HG03521 (cell line): Measurements from ENCODE around the gene USH1C.

Experiments
- ATAC-seq: cut with Tn5 transposase; IDR thresholded peaks from one replicate; pipeline ENCODE4 v1.9.1; 2021; ENCODE audit warnings: mild to moderate bottlenecking, moderate library complexity; ENCODE audit not compliant: unreplicated experiment

USH1C gene

DNA sequence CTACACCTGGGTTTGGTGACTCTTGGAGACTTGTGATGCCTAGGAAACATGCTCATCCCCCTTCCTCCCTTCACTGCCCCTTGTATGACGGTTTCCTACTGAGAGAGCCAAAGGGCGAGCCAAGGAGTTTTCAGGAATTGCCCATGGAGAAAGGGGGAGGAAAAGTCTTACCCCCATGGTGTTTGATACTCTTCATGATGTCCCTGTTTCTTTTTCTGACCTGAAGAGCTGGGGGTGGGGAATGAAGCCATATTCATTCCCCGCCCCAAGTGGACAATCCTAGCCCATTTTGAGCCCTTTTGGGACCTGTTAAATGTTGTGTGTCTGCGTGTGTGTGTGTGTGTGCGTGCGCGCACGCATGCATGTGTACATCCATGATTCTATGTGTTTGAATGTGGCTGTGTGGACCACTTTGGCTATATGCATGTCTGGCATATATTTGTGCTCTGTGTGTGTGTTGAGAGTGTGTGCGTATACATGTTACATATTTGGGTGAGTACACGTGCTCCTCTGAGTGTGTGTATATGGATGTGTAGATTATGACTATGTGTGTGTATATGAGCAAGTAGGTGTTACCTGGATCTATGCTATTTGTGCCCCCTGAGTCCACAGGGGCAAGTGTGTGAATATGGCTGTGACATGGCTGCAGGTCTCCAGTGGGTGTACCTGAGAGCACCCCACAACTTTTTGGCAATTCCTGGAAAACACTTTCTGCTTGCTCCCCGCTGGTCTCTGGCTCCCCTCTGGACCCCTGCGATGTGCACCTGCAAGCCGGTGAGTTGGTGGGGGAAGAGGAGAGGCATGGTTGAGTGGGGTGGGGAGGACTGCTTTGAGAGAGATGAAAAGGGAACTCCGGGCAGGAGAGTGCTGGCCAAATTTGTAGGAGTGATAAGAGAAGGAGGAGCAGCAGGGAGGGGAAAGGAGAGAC lies 27.5 kb upstream of the USH1C start:
- no peak for ATAC-seq

DNA sequence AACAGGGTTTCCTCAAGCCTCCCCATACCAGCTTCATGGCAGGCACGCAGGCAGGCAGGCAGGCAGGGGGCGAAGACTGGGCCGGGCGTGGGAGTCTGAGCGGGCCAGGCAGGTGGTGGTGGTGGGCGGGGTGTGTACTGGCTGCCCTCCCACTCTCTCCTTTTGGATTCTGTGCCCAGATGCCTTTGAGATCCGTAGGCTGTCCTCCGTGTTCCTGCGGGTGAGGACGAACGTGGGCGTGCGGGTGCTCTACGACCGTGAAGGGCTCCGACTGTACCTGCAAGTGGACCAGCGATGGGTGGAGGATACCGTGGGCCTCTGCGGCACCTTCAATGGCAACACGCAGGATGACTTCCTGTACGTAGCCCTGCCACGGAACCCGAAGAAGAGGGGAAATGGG lies 25.8 kb upstream of the USH1C start:
- no peak for ATAC-seq

- ATAC-seq = no peak
Observed at GRCh38 chr11:17568944-17569343, 24.7 kb upstream of the USH1C start.

DNA sequence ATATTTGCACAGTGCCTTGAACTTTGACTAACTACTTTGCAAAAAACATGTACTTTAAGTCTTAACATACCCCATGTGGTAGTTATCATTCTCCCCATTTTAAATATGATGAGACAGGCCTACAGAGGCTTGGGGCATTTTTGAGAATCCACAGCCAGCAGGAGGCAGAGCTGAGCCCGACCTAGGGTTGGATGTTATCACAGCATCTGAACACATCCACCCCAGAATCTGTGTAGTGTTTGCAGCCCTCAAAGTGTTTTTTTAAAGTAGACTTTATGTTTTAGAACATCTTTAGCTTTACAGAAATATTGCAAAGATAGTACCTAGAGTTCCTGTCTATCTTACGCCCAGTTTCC lies 20.4 kb upstream of the USH1C start:
- no peak for ATAC-seq

- no peak for ATAC-seq
Observed at GRCh38 chr11:17563961-17564686, 19.9 kb upstream of the USH1C start.

DNA sequence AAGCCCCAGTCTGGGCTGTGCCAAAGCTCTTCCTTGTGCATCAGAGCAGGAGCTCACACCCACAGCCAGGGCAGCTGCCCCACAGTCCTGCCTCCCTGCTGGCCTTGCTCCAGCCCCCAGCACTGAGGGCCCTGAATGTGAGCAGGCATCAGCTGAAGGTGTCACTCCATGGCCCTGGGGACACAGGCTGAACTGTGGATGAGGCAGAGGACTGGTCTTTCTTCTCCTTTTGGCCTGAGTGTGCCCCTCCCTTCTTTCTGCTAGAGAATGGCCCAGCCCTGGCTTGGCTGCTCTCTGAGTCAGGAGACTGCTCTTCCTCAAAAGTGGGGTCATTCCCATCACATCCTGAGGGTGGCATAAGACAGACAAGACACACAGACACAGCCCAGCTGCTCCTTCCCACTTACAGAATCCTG lies 19.0 kb upstream of the USH1C start:
- no peak for ATAC-seq

DNA sequence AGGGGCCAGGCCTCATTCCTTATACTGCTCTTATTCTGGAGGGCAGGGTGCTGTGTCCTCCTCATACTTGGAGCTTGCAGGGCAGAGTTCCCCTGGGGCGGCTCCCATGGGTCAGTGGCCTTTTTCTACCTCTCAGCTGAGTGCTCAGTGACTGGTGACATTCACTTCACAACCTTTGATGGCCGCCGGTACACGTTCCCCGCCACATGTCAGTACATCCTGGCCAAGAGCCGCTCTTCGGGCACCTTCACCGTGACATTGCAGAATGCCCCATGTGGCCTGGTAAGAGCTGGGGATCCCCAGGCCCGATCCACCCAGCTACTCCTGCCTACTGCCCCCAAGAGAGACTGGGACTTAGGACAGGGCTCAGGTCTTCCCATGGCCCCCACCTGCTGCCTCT lies 17.3 kb upstream of the USH1C start:
- ATAC-seq = no peak

DNA sequence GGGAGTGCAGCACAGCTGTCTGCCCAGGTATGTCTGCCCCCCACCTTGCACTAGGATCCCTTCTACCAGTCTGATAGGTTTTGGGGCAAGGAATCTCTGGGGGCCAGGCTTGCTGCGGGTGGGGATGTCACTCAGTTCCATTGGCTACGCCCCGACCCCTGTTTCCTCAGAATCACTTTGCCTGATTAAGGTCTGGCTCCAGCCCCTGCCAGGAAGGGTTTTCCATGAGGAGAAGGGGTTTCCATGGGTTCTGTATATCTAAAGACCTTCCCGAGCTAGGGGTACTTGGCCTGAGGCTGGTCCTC lies 16.8 kb upstream of the USH1C start:
- no peak for ATAC-seq

DNA sequence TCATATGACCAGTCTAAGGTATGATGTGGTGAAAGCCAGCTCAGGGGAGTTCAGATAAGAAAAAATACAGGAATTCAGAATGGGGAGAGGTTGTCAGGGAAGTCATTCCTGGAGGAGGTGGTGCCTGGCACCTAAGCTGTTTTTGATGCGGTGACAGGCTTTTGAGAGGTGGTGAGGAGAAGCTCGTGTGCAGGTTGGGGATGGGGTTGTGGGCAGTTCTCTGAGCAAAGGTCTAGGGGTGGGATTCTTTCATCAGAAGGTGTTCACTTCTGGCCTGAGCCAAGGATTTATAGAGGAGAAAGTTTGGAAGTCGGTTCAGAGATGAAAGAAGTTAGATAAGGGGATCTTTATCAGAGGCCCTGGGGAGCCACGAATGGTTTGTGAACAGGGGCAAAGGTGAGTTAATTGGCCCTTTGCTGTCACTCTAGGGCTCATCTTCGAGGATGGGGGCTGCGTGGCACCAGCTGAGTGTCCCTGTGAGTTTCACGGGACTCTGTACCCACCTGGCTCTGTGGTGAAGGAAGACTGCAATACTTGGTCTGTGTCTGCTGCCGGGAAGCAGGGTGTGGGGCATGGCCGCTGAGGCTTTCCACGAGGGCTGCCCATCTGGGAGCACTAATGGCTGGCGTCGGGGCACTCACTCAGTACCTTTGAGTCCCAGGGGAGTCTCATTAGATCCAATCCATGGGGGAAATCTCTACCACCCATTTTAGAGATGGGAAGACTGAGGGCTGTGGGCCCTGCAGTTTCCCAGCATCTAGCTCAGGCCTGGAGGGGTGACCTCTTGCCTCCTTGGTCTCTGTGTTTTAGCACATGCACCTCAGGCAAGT lies 16.3 kb upstream of the USH1C start:
- ATAC-seq = no peak

GRCh38 chr11:17559341-17560087 lies 15.3 kb upstream of the USH1C start:
- no peak for ATAC-seq

DNA sequence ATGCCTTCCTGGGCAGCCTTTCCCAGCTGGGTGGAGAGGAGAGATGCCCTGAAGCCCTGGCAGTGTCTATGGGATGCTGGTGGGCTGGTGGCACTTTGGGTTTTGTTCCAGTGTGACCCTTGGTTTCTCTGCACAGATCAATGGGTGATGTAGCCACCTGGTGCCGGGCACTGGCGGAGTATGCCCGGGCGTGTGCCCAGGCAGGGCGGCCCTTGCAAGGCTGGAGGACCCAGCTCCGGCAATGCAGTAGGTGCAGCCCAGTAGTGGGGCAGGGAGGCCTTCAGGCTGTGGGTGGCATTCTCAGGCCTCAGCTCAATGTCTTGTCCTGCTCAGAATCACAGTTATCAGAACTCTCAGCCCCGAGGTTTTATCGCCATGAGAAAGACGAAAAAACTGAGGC lies 14.7 kb upstream of the USH1C start:
- no peak for ATAC-seq

- ATAC-seq = no peak
Observed at GRCh38 chr11:17558025-17558780, 14.0 kb upstream of the USH1C start.

DNA sequence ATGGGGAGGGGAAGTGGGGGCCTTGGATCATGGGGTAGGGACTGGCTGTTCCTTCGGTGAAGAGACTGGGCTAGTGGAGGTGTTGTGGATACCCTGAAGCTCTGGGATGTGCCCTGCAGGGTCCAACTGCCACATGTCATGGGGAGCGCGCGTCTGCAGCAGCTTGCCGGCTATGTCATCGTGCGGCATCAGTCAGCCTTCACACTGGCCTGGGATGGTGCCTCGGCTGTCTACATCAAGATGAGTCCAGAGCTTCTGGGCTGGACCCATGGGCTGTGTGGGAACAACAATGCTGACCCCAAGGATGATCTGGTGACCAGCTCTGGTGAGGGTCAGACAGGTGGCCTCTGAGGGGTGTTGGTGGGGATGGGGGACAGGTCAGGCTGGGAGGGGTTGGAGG lies 12.8 kb upstream of the USH1C start:
- no peak for ATAC-seq

DNA sequence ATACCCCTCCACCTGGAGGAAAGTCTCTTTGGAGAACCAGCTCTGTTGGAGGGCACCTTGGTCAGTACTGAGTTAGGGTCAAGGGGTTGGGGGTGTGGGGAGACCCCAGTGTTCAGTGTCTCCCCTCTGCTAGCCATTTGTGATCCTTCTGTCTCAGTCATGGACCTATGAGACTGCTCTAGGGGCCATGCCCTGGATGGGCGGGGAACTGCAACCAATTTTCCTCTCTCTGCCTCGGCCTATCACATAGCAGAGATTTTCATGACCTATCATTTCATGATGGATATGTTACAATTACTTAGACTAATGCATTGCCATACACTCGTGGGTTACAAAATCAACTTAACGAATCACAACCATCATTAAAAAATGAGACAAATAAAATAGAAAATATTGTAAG lies 10.3 kb upstream of the USH1C start:
- ATAC-seq = no peak

- ATAC-seq = no peak
Observed at GRCh38 chr11:17553249-17553546, 9.0 kb upstream of the USH1C start.

- no peak for ATAC-seq
Observed at GRCh38 chr11:17552392-17553248, 8.4 kb upstream of the USH1C start.

DNA sequence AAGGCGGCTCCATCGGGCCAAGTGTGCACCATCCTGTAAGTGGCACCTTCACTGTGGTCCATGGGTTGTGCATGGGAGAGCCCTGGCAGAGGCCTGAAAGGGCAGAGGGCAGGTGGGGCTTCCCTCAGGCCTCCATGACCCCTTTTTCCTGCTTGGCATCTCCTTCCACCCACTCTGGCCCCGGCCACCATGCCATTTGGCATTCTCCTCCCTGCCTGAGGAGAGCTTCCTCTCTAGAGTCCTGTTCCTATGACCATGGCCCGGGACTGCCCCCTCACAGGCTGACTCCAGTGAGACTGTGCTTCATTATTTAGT lies 7.8 kb upstream of the USH1C start:
- no peak for ATAC-seq

GRCh38 chr11:17551347-17552040 lies 7.3 kb upstream of the USH1C start:
- ATAC-seq = no peak
